ENCODE data around the gene PLSCR3. TPM values are rescaled to one million over a fixed set of nuclear protein-coding genes. Genes with fewer than 3 reads are reported as not detected.

PLSCR3 gene
- total RNA-seq, 2 donors from 2014 or later = 13.2 to 15.8 TPM

DNA sequence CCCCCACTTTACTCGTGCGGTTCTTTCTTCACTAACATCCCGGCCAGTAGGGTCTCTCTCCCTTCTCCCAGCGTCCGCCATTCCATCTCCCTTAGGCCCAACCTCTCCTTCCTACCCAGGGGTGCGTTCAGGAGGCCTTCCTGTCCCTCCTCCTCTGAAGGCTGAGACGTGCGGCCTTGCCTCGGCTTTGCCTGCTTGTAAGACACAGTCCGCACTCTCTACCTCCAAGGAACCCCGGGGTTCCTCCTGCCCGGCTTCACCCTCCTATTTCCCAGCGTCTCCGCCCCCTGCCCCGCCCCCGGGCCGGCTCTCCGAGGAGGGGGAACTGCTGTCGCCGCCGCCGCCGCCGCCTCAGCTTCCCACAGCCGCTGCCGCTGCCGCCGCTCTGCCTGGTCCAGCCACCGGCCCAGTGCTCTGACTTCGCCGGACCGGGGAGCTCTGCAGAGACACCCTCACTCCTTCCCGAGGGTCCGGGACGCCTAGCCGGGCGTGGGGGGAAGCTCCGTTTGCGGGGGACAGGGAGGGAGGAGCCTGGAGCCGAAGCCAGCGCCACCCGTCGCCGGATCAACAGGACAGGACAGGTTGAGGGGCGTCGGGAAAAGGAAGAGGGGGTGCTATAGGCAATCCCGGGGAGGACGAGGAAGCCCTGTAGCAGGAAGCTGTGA lies 43.8 kb upstream of the PLSCR3 start:
- Histone ChIP-seq H3K27ac (peak overlapping the region in 1 of 4 donors; percentile 94), H3K9me3 (no peaks in the 10 kb centered on the region), H3K27me3 (no peaks in the 10 kb centered on the region), H3K36me3 (replicated peaks in 1 of 2; ENCODE audit: insufficient read depth in 1 of 2, low read depth in 2 of 2) (no peaks in the 10 kb centered on the region), H3K4me3 (no peak overlapping the region), H3K4me1 (peaks cover 49% of the 10 kb centered on the region)
- DNase-seq (peak; percentile 25 to 48 (median 34)), ATAC-seq (no peak)
- TF ChIP-seq POLR2A (IDR thresholded peaks at IDR 0.05) (no peak), CTCF (IDR thresholded peaks at IDR 0.05) (no peak)
- intact Hi-C loops (cut with DNase I) = no loop called here
- WGBS, 2 donors = 50 to 87% methylated on average over 48 of the region's 48 CpGs

DNA sequence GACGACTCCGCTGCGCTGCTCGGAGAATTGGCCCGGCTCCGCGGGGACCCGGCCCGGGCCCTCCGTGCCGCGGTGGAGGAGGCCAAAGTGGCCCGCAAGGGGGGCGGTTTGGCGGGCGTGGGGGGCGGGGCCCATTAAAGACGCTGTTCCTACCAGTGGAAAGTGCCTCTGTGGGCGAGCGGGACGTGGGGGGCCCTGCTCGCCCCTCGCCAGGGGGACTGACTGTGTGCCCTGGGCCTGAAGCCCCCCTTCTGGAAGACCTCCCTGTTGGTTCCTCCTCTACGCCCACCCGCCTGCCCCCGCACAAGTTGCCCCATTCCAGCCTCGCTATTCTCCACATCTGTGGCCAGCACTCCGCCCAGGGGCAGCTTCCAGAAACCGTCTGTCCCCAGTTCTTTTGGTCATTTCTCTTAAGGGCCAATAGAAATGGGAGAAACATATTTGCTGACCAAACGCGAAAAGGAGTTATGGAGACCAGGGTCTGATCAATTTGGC lies 43.1 kb upstream of the PLSCR3 start:
- no peak for ATAC-seq
- Histone ChIP-seq H3K27ac (peak overlapping the region; percentile 80 to 94 (median 90)), H3K4me3 (no peak overlapping the region), H3K27me3 (no peaks in the 10 kb centered on the region), H3K4me1 (peaks cover 49% of the 10 kb centered on the region), H3K36me3 (replicated peaks in 1 of 2; ENCODE audit: insufficient read depth in 1 of 2, low read depth in 2 of 2) (no peaks in the 10 kb centered on the region), H3K9me3 (no peaks in the 10 kb centered on the region)
- intact Hi-C loops (cut with DNase I) = no loop called here
- no peak for TF ChIP-seq POLR2A (IDR thresholded peaks at IDR 0.05)
- TF ChIP-seq CTCF (IDR thresholded peaks at IDR 0.05) = no peak
- 25 to 72% methylated on average over 8 to 27 of the region's 31 CpGs for WGBS, 2 donors
- no peak for DNase-seq

DNA sequence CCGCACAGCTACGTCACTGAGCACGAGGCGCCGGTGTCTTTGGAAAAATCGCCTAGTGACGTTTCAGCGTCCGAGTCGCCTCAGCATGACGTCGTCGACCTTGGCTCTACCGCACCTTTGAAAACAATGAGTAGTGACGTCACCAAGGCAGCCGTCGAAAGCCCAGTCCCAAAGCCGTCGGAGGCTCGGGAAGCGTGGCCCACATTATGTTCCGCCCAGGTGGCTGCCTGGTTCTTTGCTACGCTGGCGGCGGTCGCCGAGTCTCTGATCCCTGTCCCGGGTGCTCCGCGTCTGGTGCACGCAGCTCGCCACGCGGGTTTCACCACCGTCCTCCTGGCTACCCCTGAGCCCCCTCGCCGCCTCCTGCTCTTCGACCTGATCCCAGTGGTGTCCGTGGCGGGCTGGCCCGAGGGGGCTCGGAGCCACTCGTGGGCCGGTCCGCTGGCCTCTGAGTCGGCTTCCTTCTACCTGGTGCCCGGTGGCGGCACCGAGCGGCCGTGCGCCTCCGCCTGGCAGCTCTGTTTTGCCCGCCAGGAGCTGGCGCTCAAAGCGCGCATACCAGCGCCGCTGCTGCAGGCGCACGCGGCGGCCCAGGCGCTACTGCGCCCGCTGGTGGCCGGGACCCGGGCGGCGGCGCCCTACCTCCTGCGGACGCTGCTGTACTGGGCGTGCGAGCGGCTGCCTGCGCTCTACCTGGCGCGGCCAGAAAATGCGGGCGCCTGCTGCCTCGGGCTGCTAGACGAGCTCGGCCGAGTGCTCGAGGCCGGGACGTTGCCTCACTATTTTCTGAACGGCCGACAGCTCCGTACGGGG lies 42.4 kb upstream of the PLSCR3 start:
- Histone ChIP-seq H3K27ac (peak overlapping the region; percentile 80 to 94 (median 90)), H3K27me3 (no peaks in the 10 kb centered on the region), H3K4me3 (no peak overlapping the region), H3K9me3 (no peaks in the 10 kb centered on the region), H3K36me3 (replicated peaks in 1 of 2; ENCODE audit: insufficient read depth in 1 of 2, low read depth in 2 of 2) (no peaks in the 10 kb centered on the region), H3K4me1 (peaks cover 49% of the 10 kb centered on the region)
- WGBS, 2 donors = 5 to 44% methylated on average over 4 to 92 of the region's 92 CpGs
- TF ChIP-seq POLR2A (IDR thresholded peaks at IDR 0.05) (peak; percentile 72 to 90 (median 89)), CTCF (IDR thresholded peaks at IDR 0.05) (peak; percentile 82 to 99 (median 91))
- ATAC-seq (peak; percentile 75), DNase-seq (peak; percentile 90 to 93 (median 91))
- intact Hi-C loops (cut with DNase I) = no loop called here

DNA sequence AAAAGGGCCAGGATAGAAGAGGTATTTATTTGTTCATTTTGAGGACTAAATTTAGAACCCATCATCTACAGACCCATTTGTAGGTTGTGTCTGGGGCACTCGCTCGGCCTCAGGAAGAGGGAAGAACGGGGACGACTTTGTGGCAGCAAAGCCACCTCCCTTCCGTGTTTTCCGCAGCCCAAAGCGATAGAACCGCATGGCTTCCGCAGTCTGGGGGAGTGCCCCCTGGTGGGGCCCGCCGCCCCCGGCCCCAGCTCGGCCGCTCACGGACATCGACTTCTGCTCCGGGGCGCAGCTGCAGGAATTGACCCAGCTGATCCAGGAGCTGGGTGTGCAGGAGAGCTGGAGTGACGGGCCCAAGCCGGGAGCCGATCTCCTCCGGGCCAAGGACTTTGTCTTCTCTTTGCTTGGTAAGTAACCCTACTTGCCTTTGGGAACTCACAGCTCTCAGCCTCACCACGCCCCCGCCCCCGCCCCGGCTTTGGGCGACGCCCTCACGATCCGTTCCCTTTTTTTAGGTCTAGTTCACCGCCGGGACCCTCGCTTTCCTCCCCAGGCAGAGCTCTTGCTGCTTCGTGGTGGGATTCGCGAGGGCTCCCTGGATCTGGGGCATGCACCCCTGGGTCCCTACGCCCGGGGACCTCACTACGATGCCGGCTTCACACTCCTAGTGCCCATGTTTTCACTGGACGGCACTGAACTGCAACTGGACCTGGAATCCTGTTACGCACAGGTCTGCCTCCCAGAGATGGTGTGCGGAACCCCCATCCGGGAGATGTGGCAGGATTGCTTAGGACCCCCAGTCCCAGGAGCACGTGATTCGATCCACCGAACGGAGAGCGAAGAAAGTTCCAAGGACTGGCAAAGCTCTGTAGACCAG lies 41.6 kb upstream of the PLSCR3 start:
- no peaks in the 10 kb centered on the region for H3K9me3 ChIP-seq
- H3K4me1 ChIP-seq = peaks cover 48% of the 10 kb centered on the region
- intact Hi-C loops (cut with DNase I) = no loop called here
- no peaks in the 10 kb centered on the region for H3K36me3 ChIP-seq (replicated peaks in 1 of 2; ENCODE audit: insufficient read depth in 1 of 2, low read depth in 2 of 2)
- H3K4me3 ChIP-seq = peak overlapping the region; percentile 25 to 32
- DNase-seq (peak; percentile 56 to 62 (median 57)), ATAC-seq (peak; percentile 9)
- no peaks in the 10 kb centered on the region for H3K27me3 ChIP-seq
- TF ChIP-seq CTCF (IDR thresholded peaks at IDR 0.05) (peak in 2 of 7 experiments; percentile 3 to 27), POLR2A (IDR thresholded peaks at IDR 0.05) (peak in 2 of 3 donors; percentile 8 to 32)
- 5 to 7% methylated on average over 8 to 46 of the region's 49 CpGs for WGBS, 2 donors
- peak overlapping the region; percentile 80 to 94 (median 90) for H3K27ac ChIP-seq
